BJ (cell line): ENCODE results near the gene MGP. TPM values are rescaled to one million over a fixed set of nuclear protein-coding genes. Genes with fewer than 3 reads are reported as not detected.

Experiments used
- CTCF ChIA-PET: fragments of 350-600 bp; formaldehyde crosslinking; extraction: SDS; loops from one replicate; lab custom pipeline; 2021; ENCODE audit warnings: antibody characterized with exemption, inconsistent platforms; lab: Yijun Ruan, JAX
- POLR2A ChIA-PET: fragments of 300-600 bp; sonication (Branson Sonifier 250); formaldehyde crosslinking; extraction: SDS; loops from one replicate; lab custom pipeline; 2021; ENCODE audit warnings: antibody characterized with exemption; lab: Charles Lee
- DNase-seq: peaks from one replicate; pipeline ENCODE4 v3.0.0-alpha.2; 2011; ENCODE audit warnings: low read depth
- H3K27me3 ChIP-seq: 2 replicates; pipeline ENCODE4 v1.6.0; 2011; ENCODE audit warnings: low read length; ENCODE audit not compliant: control insufficient read depth, insufficient read depth
- H3K36me3 ChIP-seq: 2 replicates; pipeline ENCODE4 v1.5.1; 2011; ENCODE audit warnings: low read length; ENCODE audit not compliant: control insufficient read depth, insufficient read depth
- H3K4me3 ChIP-seq: 2 replicates; pipeline ENCODE4 v1.5.1; 2011; ENCODE audit warnings: low read depth, mild to moderate bottlenecking, control low read depth, low read length
- polyA plus RNA-seq: library from polyadenylated mRNA; depleted of rRNA; stranded (reverse); fragments of >200 nt; gene quantifications from 2 replicates; pipeline ENCODE4 v1.2.3, GENCODE V29; 2011
- TF ChIP-seq, protein P1 (sequence below): IDR thresholded peaks from 2 replicates; pipeline ENCODE4 v1.5.1; 2011; ENCODE audit warnings: low read depth, mild to moderate bottlenecking, control low read depth, inconsistent platforms, low read length, moderate library complexity; ENCODE audit not compliant: insufficient read depth

Gene MGP
- polyA plus RNA-seq, 1 experiment, result 116 TPM

DNA sequence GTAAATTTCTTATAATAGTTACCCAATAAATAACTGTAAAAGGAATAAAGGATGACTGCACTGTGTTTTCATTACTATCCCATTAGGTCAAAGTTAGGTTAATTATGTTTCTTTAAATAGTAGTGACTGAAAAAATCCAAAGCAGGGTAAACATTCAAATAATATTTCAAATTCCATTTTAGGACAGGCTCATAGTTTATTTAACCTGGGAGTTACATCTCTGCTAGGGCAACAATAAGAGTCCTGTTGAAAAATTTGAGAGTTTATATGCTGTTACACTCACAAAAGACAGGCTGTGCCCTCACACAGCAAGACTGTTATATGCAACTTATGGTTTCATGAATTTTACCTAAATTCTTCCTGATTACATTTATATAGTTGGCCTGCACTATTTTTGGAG, 44.6 kb upstream of the MGP start:
- peak; percentile 54 for DNase-seq

GRCh38 chr12:14928931-14929330, 43.3 kb upstream of the MGP start:
- ChIA-PET CTCF (interaction anchor here (0.8 to 2.2 kb wide), 3 partner anchors 66 to 292 kb away, joined by 3 to 11 read pairs (median 7); partner anchors contain the start of gene RERG), POLR2A (interaction anchor here (0.7 kb wide), 1 partner anchor 32 kb away, joined by 3 read pairs; no protein-coding TSS in a partner anchor)
- TF ChIP-seq, protein P1, sequence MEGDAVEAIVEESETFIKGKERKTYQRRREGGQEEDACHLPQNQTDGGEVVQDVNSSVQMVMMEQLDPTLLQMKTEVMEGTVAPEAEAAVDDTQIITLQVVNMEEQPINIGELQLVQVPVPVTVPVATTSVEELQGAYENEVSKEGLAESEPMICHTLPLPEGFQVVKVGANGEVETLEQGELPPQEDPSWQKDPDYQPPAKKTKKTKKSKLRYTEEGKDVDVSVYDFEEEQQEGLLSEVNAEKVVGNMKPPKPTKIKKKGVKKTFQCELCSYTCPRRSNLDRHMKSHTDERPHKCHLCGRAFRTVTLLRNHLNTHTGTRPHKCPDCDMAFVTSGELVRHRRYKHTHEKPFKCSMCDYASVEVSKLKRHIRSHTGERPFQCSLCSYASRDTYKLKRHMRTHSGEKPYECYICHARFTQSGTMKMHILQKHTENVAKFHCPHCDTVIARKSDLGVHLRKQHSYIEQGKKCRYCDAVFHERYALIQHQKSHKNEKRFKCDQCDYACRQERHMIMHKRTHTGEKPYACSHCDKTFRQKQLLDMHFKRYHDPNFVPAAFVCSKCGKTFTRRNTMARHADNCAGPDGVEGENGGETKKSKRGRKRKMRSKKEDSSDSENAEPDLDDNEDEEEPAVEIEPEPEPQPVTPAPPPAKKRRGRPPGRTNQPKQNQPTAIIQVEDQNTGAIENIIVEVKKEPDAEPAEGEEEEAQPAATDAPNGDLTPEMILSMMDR, result no peak
- DNase-seq, result no peak
- Histone ChIP-seq H3K36me3 (no peaks in the 10 kb centered on the region), H3K4me3 (peak overlapping the region; percentile 9), H3K27me3 (no peaks in the 10 kb centered on the region)

More for the DNA sequence above, 44.6 kb upstream of the MGP start:
- CTCF ChIA-PET, result interaction anchor here (1.2 to 1.5 kb wide), 2 partner anchors 65 to 291 kb away, joined by 3 to 6 read pairs; partner anchors contain the start of gene RERG
- Histone ChIP-seq H3K36me3 (no peaks in the 10 kb centered on the region), H3K4me3 (no peak overlapping the region), H3K27me3 (no peaks in the 10 kb centered on the region)
- TF ChIP-seq, protein P1, result peak; percentile 42
- POLR2A ChIA-PET, result no interaction called here

DNA sequence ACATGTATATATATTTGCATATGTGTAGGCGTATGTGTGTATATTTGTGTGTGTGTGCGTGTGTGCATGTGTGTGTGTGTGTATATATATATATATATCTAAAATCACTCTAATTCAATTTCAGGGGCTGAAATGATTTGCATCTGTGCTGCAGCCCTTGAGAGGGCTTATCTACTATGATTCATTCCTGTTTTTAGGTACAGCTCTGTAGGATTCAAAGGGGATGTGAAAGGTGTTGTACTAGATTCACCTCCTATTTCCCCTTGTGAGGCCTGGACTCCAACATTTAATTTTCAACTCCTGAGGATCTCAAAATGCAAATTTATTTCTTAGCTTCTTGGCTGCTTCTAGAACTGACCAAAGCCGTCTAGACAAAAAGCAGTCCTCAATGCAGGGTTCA, 41.6 kb upstream of the MGP start:
- H3K27me3 ChIP-seq, result no peaks in the 10 kb centered on the region
- DNase-seq, result no peak
- ChIA-PET CTCF (interaction anchor here (0.6 to 2.2 kb wide), 3 partner anchors 24 to 81 kb away, joined by 3 to 11 read pairs (median 3); no protein-coding TSS in a partner anchor), POLR2A (no interaction called here)
- no peaks in the 10 kb centered on the region for H3K36me3 ChIP-seq
- TF ChIP-seq, protein P1, result no peak
- no peak overlapping the region for H3K4me3 ChIP-seq

GRCh38 chr12:14924541-14924940, 38.9 kb upstream of the MGP start:
- no peak overlapping the region for H3K4me3 ChIP-seq
- H3K36me3 ChIP-seq, result no peaks in the 10 kb centered on the region
- H3K27me3 ChIP-seq, result no peaks in the 10 kb centered on the region
- CTCF ChIA-PET, result no interaction called here
- TF ChIP-seq, protein P1, result no peak
- no peak for DNase-seq
- POLR2A ChIA-PET, result no interaction called here

DNA sequence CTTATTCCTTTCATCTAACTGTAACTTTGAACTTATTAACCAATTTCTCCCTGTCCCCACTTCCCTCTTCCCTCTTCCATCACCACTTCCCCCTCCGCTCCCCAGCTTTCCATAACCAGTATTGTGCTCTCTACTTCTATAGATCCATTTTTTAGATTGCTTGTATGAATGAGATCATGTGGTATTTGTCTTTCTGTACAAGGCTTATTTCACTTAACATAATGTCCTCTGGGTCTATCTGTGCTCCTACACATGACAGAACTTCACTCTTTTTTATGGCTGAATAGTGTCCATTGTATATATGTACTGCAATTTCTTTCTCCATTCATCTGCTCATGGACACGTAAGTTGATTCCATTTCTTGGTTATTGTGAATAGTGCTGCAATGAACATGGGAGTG, 38.3 kb upstream of the MGP start:
- no peaks in the 10 kb centered on the region for H3K27me3 ChIP-seq
- no peak overlapping the region for H3K4me3 ChIP-seq
- no peak for DNase-seq
- POLR2A ChIA-PET, result no interaction called here
- H3K36me3 ChIP-seq, result no peaks in the 10 kb centered on the region
- TF ChIP-seq, protein P1, result no peak
- CTCF ChIA-PET, result no interaction called here
